Right ventricle myocardium superior (tissue), 1 donor: ENCODE data around the gene KLHDC4. TPM values are rescaled to one million over a fixed set of nuclear protein-coding genes. Genes with fewer than 3 reads are reported as not detected.

Source experiments
- ATAC-seq: fragments of 200-7000 bp; cut with Tn5 transposase; one replicate; pipeline ENCODE4 v1.9.1; 2020; ENCODE audit warnings: mild to moderate bottlenecking; ENCODE audit not compliant: poor library complexity
- DNase-seq: peaks from one replicate; pipeline ENCODE4 v3.0.0-alpha.2; 2020
- intact Hi-C: fragments of 100-400 bp; cut with DNase I; formaldehyde crosslinking; loops from one replicate; pipeline ENCODE4 v1.11.2; 2022
- total RNA-seq: library from RNA; stranded (reverse); fragmentation: NEBNext Ultra II Directional; extraction: Animal tissue kit (Norgen Biotek cat#: 25700); gene quantifications from one replicate; pipeline ENCODE4 v1.2.1, GENCODE V29; 2021
- donor health status: DM: no; HTN: yes; CAD: no; lungs with severe emphysema.

The KLHDC4 gene
- total RNA-seq, 1 donor from 2014 or later = 8.7 TPM

DNA sequence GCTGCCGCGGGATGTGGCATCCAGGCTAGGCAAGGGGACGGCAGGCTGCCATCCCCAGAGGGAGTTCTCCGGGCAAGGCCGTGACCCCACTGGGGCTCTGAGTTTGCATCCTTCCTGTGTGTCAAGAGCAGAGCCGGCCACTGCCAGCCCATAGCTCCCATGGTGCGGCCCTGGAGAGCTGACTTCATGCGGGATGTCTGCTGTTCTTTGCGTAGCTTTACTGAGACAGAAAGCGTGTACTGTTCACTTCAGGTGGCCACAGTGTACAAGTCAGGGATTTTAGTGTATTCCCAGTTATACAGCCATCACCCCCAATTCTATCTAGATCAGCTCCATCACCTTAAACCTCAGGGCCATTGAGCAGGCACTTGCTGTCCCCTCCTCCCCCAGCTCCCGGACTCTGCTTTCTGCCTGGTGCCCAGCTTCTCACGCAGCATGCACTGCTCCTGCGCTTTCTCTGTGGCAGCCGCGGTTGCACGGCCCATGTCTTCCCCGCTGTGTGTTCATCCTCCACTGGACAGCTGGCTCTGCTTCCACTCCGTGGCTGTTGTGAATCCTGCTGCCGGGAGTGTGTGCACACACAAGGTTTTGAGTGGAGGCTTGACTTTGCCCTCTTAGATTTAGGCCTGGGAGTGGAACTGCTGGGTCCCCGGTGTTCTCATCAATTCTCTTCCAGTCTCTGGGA, 71.2 kb downstream of the KLHDC4 start:
- intact Hi-C loops = no loop called here
- ATAC-seq (no peak), DNase-seq (no peak)

DNA sequence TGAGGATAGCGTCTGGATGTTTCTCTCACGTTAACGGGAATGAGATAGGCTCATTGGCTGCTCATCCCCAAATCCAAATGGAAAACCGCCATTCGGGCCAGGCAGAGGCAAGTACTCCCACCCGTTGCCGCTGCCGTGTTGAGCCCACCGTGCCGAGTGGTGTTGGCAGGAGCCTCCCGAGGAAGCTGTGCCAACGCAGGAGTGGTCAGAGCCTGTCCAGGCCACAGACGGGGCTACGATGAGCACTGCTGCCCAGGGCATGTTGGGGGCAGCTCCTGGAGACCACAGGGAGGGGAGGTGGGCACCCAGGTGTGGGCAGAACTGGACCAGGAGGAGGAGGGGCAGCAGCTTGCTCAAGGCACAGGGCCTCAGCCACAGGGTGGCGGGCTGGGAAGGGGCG, 72.0 kb downstream of the KLHDC4 start:
- intact Hi-C loops = no loop called here
- DNase-seq (no peak), ATAC-seq (no peak)

DNA sequence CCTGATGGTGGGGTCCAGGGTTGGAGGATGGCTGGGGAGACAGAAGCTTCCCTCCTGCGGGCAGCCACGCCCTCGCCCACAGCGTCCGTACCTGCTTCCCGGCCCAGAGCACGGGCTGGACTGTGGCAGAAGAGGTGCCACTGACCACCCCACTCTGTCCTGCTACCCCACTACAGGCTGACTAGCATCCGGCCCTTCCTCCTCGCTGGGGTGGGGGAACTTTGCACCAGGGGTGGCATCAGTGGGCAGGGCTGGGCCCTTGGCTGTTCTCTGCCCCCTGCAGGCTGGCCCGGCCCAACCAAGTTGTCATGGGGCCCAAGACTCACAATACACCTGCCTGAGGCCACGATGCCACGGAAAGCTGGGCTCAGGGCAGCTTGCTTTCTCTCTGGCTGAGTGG, 73.0 kb downstream of the KLHDC4 start:
- intact Hi-C loops = no loop called here
- ATAC-seq (no peak), DNase-seq (no peak)

DNA sequence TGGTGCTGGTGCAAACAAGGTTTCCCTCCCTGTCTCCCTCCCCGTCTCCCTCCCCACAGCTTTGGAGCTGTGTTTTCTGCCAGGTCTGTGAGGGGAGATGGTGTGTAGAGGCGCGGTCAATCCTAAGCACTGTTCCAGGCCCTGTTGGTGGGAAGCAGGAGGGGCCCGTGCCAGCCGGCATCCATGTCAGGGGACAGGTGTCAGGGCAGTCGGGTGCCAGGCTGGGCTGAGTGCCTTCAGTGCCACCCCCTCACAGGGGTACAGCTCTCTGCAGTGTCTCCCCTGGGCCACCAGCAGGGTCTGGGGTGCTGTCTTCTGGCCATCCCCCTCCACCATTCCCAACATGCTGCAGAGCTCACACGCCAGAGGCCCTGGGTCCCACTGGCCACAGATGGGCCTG, 73.6 kb downstream of the KLHDC4 start:
- intact Hi-C loops = no loop called here
- ATAC-seq = no peak

DNA sequence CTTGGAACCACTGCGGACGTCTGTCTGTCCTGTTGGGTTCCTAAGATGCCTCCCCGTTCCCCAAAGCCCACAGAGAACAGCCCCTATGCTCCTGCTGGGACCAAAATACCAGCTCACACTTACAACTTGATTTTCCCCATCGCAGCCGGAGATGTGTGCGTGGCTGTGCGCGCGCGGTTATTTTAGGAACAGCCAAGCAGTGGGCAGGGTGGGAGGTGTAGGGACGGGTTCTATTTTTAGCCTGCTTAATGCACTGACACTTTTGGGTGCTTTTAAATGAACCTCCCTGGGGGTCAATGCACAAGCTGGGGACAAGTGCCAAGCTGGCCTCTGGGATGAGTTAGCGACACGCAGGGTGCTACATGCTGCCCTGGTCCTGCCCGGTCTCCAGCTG, 74.1 kb downstream of the KLHDC4 start:
- DNase-seq (no peak), ATAC-seq (no peak)
- intact Hi-C loops = no loop called here

More for the DNA sequence above, 73.6 kb downstream of the KLHDC4 start:
- DNase-seq = no peak

DNA sequence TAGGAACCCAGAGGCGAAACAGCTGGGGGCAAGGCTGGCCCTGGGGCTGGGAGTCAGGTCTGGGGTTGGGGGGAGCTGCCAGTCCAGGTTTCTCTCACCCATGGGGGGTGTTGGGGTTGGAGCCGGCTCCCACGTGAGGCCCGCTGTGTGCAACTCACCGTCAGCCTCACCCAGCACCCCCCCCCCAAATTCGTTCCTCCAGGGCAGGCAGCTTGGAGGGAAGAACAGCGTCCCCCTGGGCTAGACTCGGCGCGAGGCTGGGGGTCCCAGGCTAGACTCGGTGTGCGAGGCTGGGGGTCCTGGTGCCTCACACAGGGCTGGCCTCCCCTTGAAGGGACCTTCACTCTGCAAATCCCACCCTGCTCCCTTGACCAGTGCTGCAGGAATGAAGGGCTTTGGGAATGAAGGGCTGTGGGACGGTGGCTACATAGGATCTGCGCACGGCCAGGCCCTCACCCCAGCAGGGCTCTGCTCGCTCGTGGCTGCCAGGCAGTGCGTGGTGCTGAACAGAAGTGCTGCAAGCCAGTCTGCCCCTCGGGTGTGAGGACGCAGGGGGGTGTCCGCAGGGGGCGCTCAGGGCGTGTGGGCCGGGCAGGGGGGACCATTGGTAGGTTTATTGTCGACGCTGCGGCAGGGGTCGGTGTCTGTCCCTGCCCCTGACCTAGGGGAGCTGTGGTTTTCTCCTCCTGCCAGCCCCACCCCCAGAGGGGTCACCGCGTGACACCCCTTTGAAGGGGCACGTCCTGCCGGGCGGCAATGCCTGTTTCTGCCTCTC, 74.7 kb downstream of the KLHDC4 start:
- DNase-seq (no peak), ATAC-seq (no peak)
- intact Hi-C loops = no loop called here

DNA sequence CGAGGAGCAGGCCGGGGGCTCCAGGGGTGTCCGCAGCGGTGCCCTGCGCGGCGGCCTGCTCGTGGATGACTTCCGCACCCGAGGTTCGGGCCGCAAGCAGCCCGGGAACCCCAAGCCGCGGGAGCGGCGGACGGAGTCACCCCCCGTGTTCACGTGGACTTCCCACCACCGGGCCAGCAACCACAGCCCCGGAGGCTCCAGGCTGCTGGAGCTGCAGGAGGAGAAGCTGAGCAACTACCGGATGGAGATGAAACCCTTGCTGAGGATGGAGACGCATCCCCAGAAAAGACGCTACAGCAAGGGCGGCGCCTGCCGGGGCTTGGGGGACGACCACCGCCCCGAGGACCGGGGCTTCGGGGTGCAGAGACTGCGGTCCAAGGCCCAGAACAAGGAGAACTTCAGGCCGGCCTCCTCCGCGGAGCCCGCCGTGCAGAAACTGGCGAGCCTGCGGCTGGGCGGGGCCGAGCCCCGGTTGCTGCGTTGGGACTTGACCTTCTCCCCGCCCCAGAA, 75.8 kb downstream of the KLHDC4 start:
- no peak for ATAC-seq
- DNase-seq = no peak
- intact Hi-C loops = no loop called here

DNA sequence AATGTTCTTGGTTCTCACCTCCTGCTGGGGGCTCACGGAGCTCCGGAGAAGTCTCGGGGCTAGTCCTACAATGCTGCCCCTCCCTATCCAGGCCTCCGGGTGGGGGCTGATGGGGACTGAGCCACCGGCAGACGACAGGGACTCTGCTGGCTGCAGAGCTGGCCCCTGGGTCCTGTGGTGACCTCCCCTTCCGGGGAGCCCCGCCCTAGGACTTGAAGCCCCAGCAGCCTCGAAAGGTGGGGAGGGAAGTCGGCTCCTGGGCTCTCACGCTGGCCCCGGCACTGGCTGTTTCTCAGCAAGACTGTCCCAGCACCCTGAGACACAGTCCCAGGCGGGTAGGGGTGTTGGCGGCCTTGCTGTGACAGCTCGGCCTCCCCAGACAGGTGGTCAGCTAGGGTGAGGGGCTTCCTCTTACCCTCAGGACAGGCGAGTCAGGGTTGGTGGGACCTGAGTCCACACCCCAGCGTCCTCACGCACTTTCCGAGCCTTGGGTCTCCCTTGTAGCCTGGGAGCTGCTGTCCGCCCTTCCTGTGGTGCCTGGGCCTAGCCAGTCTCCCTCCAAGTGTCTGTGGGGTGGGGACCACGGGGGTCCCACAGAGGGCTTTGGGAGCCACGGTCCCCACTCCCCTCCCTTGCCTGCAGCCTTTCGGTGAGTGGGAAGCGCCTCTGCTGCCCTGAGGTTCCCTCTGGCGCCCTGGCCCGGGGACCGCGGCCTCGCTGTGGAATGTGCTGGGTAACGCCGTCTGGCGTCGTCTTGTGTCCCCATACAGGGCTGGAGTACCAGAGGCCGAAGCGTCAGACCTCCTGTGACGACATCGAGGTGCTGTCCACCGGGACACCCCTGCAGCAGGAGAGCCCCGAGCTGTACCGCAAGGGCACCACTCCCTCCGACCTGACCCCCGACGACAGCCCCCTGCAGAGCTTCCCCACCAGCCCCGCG, 76.6 kb downstream of the KLHDC4 start:
- ATAC-seq (no peak), DNase-seq (no peak)
- intact Hi-C loops = no loop called here

DNA sequence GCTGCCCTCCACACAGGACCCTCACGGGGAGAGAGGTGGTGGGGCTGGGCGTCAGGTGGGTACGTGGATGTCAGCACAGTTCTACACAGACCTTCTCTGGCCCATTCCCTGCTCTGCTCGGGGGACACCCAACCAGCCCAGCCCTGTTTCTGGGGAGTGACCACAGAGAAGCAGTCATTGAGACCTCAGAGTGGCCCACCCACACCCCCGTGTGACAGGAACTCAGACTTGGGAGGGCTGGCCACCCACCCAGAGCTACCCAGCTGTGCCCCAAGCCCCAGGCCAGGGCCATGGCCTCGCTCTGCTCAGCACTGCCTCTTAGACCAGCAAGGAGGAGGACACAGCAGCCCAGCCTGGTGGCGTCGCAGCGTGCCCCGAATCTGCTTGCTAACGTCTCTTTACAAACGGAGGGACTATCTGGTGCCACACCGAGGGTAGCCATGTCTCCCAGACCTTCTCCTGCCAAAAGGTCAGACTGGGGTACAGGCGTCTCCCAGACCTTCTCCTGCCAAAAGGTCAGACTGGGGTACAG, 77.7 kb downstream of the KLHDC4 start:
- intact Hi-C loops = no loop called here
- no peak for ATAC-seq
- DNase-seq = no peak

DNA sequence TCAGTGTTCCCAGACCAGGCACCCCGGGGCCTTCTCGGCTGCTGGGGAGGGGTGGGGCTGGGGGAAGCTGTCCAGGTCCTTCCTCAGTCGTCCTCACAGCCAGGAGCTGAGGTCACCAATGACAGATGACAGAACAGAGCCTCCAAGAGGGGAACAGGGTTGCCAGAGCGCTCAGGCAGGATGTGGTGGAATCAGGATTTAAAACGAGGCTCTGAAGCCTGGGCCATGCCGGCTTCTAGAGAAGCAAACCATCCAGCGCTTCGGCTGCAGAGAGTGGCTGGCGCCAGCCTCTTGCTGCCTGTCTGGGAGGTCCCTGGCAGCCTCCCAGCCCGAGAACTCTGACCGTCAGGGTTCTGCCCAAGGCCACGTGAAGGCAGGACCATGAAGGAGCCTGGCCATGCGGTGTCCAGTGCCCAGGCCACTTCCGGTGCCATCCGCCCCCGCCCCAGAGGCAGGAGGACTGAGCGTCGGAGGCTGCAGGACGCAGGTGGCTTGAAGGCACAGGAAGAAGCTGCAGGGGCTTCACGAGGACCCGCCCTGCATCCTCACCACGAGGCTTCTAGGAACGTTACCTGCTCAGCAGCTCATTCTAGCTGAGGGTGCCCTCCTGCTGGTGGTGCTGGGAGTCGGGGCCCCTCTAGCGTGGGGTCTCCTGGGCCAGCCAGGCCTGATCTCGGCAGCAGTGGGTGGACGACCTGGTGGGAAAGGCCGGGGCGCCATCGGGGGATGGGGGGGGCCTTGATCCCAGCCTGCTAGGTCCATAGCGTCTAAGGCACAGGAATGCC, 78.5 kb downstream of the KLHDC4 start:
- ATAC-seq = no peak
- no peak for DNase-seq
- intact Hi-C loops = no loop called here

DNA sequence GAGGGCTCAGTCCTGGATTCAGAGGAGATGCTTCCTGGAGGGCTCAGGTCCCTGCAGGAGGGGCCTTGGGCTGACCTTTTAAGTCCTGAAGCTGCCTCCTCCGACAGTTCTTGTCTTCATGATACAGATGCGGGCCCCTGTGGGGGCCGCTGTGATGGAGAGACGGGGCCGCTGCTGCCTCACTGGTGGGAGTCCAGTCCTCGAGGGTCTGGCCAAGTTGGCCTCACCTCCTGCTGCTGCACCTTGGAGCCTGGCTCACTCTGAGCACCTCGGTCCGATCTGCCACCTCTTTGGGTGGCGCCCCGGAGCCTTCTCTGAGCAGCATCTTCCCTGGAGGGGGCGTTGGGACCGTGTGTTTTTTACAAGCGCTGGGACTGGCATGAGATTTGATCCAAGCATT, 79.1 kb downstream of the KLHDC4 start:
- DNase-seq = no peak

DNA sequence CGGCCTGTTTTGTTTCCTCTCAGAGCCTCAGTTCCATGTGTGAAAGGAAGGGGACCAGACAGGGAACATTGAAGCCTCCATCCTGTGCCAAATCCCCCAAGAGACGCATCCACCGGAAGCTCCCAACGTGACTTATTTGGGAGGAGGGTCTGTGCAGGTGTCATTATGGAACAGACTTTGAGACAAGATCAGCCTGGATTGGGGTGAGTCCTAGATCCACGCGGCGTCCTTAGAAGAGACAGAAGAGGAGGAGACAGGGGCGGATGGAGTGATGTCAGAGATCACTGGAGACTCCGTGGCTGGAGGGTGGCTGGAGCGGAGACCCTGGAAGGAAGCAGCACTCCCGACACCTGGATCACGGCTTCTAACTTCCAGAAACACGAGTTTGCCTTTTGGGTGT, 80.0 kb downstream of the KLHDC4 start:
- intact Hi-C loops = no loop called here
- no peak for ATAC-seq
- no peak for DNase-seq

More for the DNA sequence above, 79.1 kb downstream of the KLHDC4 start:
- ATAC-seq = no peak
- intact Hi-C loops = no loop called here

DNA sequence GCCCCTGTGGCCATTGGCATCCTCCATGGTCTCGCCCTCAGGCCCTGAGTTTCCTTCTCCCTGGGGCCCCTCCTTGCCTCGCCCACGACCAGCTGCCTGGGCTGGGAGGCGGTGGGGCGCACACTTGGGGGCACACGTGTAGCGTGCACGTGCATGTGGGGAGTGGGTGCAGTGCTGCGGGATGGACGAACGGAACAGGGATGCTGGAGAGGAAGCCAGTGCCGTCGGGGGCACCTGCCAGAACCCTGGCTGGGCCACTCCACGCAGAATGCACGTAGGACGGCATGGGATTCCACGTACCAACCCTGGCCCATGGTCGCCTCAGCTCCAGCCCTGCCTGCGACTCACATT, 80.4 kb downstream of the KLHDC4 start:
- DNase-seq = no peak

DNA sequence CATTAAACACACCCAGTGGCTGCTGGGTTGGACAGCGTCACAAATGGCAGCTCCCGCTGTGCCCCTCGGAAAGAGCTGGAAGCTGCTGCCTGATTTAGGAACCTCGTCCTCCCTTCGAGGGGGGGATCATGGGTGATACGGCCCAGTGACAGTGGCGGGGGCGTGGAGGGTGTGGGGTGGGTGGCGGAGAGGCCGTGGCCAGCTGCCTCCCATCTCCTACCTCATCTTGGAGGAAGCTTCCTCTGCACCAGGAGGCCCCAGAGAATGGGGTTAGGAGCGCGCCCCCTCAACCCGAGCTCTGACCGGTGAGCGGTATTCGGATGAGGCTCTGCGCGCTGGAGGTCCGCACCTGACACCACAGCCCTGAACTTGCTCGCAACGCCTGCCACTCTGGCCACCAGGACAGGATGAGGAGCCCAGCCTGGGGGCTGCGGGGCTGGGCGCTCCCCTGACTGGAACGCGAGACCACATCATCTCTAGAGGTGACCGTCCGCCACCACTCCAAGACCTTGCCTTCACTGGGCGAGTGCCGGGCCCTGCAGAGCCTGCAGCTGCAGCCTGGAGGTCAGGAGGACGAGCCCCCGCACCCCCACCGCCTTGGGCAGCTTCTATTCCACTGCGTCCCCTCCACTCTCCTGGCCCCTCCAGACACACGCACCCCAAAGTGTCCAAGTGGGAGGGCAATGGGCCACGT, 80.9 kb downstream of the KLHDC4 start:
- no peak for DNase-seq
- intact Hi-C loops = no loop called here
- ATAC-seq = no peak

More for the DNA sequence above, 80.4 kb downstream of the KLHDC4 start:
- intact Hi-C loops = no loop called here
- no peak for ATAC-seq

DNA sequence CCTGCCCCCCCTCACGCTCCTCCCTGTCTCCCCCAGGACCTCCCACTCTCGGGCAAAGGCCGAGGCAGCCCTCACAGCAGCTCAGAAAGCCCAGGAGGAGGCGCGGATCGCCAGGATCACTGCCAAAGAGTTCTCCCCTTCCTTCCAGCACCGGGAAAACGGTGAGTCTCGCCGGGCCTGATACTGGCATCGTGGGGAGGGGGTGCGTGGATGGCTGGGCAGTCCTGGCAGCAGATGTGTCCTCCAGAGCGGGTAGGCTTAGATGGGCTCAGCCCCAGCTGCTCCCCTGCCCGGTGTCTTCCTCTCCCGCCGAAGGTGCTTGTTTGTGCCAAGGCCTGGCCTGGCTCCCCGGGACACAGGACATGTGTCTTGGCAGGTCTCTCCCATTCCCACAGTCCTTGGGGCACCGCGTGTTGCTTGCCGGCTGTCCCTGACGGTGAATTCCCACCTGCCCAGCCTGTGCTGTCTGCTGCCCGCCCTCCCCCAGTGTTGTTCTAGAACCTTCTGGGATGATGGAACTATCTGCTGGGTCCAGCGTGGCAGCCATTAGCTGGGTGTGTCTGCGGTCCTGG, 81.6 kb downstream of the KLHDC4 start:
- ATAC-seq = no peak
- no peak for DNase-seq
- intact Hi-C loops = no loop called here

DNA sequence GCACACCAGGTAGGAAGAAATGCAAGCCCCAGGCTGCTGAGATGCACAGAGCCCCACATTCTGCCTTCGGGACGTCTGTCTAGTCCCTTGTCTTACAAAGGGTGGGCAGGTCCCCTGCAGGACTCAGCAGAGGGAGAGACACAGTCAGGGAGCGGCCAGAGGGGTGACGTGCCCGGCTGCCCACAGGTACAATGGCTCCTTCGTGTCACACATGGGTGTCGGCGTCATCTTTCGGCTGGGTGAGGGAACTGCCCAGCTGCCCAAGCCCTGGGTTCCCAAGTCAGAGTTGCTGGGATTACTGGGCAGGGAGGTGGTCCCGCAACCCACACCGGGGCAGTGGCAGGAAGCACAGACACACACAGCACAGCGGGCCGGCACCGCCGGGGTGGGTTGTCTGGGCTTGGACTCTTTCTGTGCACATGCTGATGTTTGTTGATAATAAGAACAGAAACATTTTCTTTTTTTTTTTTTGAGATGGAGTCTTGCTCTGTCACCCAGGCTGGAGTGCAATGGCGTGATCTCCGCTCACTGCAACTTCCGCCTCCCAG, 82.9 kb downstream of the KLHDC4 start:
- no peak for ATAC-seq
- intact Hi-C loops = no loop called here
- no peak for DNase-seq

DNA sequence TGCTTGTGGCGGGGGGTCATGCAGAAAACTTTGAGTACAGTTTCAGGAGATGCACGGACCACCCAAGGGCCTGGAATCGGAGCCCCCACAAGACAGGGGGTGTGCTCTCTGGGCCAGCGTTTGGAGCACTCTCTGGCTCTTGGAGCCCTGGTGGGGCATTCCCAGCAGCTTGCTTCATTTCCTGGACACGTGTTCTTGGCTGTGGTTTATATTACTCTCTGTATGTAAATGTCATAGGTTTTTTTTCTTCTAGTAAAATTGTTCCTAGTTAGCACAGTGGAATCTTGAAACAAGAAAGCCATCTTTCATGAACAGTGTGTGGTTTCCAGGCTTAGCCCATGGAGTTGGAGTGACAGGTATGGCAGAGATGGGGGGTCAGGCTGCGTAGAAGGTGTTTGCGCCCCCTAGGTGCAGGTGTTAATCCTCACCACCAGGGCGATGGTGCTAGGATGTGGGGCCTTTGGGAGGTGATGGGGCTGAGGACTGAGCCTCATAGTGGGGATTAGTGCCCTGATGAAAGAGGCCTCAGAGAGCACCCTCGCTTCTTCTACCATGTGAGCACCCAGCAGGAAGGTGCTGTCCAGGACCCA, 83.7 kb downstream of the KLHDC4 start:
- ATAC-seq (no peak), DNase-seq (no peak)
- intact Hi-C loops = no loop called here
